ENCODE measurements around the gene NUDT9.
"Not testable (repeated sequence)": the region's sequence is repeated elsewhere in the genome, so short reads cannot be mapped to it uniquely, and the experiment has no call there.

Gene NUDT9

GRCh38 chr4:87444741-87445140 lies 22.4 kb downstream of the NUDT9 start:
- TF ChIP-seq CTCF (IDR thresholded peaks at IDR 0.05; ENCODE audit: insufficient read depth, low read depth, low read length, missing control alignments), result no peak
- DNase-seq (ENCODE audit: low read depth), result no peak
- no peak overlapping the region for H3K4me3 ChIP-seq (ENCODE audit: low read depth, low read length)

GRCh38 chr4:87445964-87446363 lies 23.6 kb downstream of the NUDT9 start:
- no peak overlapping the region for H3K4me3 ChIP-seq (ENCODE audit: low read depth, low read length)
- TF ChIP-seq CTCF (IDR thresholded peaks at IDR 0.05; ENCODE audit: insufficient read depth, low read depth, low read length, missing control alignments), result no peak
- DNase-seq (ENCODE audit: low read depth), result no peak

GRCh38 chr4:87446375-87446774 lies 24.0 kb downstream of the NUDT9 start:
- H3K4me3 ChIP-seq (ENCODE audit: low read depth, low read length); DNase-seq (ENCODE audit: low read depth): not testable (repeated sequence)

- TF ChIP-seq CTCF (IDR thresholded peaks at IDR 0.05; ENCODE audit: insufficient read depth, low read depth, low read length, missing control alignments), result no peak
- DNase-seq (ENCODE audit: low read depth), result no peak
- no peak overlapping the region for H3K4me3 ChIP-seq (ENCODE audit: low read depth, low read length)
Measured at GRCh38 chr4:87451537-87451936, 29.2 kb downstream of the NUDT9 start.

GRCh38 chr4:87458913-87459312 lies 36.5 kb downstream of the NUDT9 start:
- no peak for TF ChIP-seq CTCF (IDR thresholded peaks at IDR 0.05; ENCODE audit: insufficient read depth, low read depth, low read length, missing control alignments)
- H3K4me3 ChIP-seq (ENCODE audit: low read depth, low read length), result no peak overlapping the region
- DNase-seq (ENCODE audit: low read depth), result no peak

- no peak overlapping the region for H3K4me3 ChIP-seq (ENCODE audit: low read depth, low read length)
- no peak for DNase-seq (ENCODE audit: low read depth)
- no peak for TF ChIP-seq CTCF (IDR thresholded peaks at IDR 0.05; ENCODE audit: insufficient read depth, low read depth, low read length, missing control alignments)
Measured at GRCh38 chr4:87461281-87461700, 38.9 kb downstream of the NUDT9 start.

- H3K4me3 ChIP-seq (ENCODE audit: low read depth, low read length), result no peak overlapping the region
- TF ChIP-seq CTCF (IDR thresholded peaks at IDR 0.05; ENCODE audit: insufficient read depth, low read depth, low read length, missing control alignments), result no peak
- DNase-seq (ENCODE audit: low read depth), result no peak
Measured at GRCh38 chr4:87462102-87462501, 39.7 kb downstream of the NUDT9 start.

Data from GM12865 (cell line).